GM18511 (cell line): ENCODE data around the gene CCNK.
A peak's percentile ranks its signal among the peaks of the same experiment; 100 is the strongest.

Experiments
- ATAC-seq: cut with Tn5 transposase; IDR thresholded peaks from one replicate; pipeline ENCODE4 v1.9.1; 2021; ENCODE audit warnings: mild to moderate bottlenecking, moderate library complexity; ENCODE audit not compliant: unreplicated experiment

The CCNK gene

DNA sequence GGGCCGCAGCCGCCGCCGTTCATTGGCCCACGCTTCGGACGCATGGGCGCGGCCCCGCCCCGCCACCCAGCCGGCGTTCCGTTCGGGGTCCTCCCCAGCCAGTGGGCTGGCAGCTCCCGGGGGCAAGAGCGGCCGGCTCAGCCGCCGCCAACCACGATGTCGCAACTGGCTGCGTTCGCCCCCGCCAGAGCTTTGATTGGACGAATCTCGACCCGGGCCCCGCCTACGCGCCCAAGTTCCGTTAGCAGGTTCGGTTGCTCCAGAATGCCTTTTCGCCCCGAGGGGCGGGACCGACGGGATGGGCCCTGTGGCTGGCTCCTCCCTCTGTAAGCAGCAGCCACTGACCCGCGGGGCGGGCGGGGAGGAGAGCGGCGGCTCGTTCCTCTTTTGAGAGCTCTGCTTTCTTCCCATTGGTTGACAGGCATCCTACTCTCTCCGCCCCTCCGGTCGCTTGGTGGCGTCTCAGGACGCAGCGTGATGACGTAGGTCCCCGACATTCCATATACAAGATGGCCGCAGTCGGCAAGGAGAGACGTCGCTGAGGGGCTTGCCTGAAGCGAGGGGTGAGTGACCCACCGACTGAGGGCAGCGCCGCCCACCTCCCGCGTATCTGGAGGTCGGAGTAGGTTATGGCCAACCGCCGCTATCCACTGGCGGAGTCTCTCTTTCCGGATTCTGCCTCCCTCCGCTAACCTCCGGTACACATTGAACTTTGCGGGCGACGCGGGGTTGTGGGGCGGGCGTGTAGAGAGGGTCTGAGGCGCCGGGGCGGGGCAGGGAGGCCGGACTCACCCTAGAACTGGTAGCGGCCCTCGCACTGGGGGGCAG lies at the start of gene CCNK:
CCNK (plus strand) TSS at position 493 of the 828 bp plus-strand sequence. CDS start 11,269 bp downstream, outside the sequence.
- ATAC-seq = peak; percentile 85

DNA sequence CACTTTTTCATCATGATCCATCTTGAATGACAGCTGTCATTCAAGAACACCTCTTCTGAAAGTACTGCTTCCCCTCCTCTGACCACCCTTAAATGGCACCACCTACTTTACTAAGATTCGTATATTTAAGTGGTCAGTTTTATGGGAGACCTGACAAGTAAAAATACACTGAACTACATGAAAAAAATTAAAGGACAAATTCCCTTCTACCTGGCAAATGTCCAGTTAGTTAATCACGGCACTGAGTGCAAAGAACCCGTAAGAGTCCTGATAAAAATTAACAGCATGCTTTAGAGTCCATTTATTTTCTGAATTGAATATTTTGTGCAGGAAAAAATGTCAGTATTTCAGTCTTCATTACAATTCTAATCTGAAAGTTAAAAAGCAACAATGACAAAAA lies 49.2 kb upstream of the CCNK start:
- no peak for ATAC-seq

DNA sequence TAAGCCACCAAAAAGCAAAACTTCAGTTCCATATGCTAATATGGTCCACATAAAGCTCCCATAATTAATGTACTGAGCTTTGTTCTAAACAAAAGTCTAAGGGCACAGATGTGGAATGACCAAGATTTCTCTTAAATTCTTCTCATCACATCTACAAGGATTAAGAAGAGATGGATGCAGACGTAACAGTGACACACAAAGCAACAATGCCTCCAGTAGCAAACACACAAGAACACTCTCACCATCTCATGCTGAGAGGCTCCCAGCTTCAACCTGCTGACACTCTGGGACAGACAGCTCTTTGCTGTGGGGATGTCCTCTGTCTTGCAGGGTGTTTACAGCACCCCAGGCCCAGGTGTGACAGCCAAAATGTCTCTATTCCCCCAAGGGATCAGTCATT lies 48.7 kb upstream of the CCNK start:
- no peak for ATAC-seq

DNA sequence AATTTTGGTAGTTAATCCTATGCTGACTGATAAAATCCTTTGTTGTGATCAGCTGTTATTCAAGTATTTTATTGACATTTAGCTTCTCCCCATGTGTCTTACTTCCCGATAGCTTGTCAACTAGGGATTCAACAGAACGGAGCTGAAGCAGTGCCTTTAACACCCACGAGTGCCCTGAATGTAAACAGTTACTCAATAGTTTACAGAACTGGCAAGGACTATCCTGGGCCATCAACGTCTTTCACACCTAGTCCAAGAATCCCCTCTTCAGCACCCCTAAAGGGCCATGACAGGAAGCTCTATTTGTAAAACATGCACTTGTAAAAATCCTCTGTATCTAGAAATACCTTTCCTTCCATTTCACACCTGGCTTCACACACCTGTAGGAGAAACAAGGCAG lies 45.9 kb upstream of the CCNK start:
- no peak for ATAC-seq

DNA sequence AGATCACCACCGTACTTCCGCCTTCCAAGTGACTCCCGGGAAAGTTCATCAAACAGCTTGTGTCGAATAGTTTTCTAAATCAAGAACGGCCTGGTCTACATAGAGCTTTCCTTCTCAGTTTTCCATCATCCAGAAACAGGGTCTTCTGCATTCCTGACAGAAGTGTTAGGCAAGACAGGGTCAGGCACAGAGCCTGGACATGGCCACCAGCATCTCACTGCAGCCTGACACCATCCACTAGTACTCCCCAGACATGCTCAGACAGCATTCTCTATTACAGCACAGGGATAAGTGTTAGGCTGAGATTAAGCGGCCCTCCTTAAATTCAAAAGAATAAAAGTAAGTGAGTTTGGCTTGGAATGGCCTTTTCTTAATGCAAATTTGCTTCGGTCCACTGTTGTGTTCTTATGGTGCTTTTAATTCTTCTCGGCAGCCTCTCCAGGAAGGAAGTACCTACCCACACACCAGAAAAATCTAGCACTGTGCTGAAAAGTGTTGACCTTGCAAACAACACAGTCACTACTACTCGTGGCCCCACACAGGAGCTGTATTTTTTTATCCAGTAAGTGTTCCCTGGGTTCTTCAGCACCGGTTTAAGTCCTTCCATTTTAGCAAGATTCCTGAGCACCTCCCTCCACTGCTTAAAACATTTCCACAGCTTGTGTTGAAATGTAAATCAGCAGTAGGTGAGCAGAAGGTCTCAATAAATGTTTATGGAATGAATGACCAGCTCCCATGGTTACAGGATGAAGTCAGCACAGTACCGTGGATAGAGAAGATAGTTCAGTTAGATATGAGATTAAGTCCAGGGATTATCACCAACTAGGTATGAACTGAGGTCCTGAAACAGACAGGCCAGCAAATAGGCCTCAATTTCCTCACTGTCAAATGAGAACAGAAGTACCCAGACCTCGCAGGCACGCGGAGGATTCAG lies 44.7 kb upstream of the CCNK start:
- ATAC-seq = no peak

DNA sequence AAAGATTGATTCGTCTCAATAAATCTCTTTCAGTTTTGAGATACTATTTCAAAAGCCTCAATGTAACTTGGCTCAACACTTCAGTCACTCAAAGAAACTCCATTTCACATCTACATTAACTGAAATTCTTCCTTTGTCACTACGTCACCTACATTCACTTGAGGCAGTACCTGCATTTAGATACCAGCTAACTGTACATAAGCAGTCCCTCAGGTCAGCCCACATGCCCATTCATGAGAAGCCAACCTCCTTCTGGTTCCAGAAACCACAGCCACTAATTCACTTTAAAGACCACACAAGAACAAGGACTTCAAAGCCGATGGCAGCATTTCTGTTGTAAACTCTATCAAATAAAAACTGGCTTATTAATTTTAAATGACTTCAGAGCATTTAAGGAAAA lies 43.5 kb upstream of the CCNK start:
- ATAC-seq = no peak

DNA sequence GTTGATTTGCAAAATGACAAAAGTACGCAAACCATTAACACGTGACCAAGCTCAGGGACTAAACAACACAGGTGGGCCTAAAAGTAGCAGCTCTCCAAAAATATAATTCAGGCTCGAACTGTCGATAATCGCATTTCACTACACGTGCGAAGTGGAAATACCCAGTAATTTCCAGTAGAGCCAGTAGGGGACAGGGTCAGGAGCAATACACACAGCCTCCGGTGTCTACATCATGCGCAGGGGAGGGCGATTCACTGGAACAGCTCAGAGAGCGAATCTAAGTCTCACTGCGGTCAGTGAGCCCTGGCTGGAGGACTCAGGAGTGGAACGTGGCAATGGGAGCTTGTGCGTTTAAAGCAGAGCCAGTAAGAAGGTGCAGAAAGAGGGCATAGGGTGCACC lies 40.9 kb upstream of the CCNK start:
- no peak for ATAC-seq

DNA sequence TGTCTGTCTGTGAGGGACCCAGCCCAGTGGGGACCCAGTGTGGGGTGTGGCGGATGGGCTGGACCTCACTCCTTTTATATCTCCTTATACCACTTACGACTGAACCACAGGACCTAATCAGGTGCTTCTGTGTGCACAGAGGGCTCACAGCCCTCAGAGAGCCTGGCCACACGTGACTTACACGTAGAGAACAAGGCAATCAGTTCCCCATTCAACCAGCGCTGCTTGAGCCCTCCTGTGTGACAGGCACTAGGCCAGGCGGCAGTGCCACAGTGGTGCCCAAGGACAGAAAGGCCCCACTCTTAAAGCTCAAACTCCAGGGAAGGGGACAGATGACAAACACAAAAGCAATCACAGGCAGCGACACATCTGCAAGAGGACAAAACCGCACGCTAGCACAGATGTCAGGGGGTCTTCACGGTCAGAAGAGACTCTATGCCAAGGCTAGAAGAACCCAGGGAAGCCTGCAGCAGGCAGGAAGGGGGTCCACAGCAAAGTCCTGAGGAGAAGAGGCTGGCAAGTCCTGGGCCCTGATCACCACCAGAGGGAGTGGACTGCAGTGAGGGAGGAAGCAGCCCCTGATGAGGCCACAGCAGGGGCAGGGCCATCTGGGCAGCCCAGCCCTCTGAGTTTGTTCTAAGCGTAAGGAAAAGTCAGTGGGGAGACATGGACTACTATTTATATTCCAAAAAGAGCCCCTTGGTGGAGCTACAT lies 39.9 kb upstream of the CCNK start:
- ATAC-seq = peak; percentile 25

DNA sequence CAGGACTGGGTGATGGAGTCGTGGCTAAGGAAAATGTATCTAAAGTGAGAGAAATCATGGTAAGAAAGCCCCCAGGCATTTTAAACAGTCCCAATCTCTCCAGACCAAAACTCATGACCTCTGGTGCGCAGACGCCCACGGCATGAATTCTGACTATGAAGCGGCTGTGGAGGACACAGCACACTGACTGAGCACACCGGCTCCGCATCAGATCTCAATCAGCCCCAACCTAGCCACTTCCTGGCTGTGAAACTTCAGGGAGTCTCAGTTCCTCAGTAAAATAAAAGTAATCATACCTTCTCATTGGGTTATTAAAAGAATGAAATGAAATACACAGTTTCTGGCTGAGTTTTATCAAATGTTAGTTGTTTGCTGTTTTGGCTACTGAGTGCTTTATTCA lies 39.3 kb upstream of the CCNK start:
- ATAC-seq = peak; percentile 74

DNA sequence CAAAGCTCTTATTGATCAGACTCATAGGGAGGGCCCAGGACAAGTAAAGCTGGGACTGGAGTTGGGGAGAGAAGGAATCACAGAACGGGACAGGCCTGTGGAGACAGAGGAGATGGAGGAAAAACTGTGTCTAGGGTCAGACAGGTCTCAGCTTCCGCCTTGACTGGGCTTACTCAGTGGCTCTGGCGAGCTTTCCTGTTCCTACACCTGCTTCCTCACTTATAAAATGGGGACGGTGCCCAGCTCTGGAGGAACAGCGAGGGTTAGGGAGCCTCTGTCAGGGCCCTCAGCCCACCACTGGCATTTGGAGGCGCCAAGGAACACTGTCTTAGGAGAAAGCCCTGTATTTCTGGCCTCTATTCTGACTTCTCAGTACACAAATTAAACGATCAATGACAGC lies 35.3 kb upstream of the CCNK start:
- ATAC-seq = no peak

DNA sequence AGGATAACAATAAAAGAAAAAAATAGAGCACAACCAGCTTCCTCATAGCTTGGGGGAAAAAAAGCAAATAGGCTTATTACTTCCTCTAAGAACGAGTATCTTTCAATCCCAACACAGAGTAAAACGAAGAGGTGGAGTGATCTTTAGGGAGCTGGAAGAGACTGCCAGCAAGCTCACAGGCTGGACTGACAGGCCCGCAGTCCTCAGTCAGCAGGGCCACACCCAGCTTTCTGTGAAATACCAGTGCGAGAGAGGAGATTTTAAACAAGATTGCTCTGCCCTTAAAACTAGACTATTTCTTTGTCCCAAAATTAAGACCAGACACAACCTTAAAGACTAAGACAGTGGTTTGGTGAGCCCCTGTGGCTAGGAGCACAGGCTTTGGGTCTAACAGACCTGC lies 33.5 kb upstream of the CCNK start:
- no peak for ATAC-seq

DNA sequence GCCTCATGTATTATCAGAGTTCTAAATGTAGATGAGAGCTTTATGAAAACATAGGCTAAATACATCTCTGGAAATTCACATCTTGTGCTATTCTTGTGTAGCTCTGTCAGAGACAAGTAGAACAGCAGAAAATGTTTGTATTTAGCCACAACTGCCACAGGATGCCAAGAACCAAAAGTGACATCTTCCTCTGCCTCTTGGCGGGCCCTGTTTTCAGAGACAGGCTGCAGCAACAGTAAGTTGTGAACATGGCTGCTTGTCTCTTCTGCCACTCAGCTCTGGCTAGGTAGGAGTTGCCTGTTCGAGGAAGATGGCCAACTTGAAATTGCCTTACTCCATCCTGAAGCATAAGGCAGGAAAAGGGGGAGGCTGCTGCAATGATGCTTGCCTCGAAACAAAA lies 30.9 kb upstream of the CCNK start:
- ATAC-seq = no peak

DNA sequence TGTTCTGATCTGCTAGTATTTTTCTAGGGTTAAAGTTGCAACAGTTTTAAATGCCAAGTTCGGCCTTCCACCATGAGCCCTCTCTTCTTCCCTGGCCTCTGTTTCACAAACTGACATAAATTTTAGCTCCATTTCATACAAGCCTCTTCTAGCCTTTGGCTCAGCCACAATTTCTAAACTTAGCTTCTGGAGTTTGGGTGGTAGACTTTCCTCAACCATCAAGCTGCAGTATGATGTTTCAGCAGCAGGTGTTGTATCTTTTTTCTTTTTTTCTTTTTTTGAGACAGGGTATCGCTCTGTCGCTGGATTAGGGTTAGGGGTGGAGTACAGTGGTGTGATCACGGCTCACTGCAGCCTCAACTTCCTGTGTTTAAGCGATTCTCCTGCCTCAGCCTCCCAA lies 30.0 kb upstream of the CCNK start:
- no peak for ATAC-seq

DNA sequence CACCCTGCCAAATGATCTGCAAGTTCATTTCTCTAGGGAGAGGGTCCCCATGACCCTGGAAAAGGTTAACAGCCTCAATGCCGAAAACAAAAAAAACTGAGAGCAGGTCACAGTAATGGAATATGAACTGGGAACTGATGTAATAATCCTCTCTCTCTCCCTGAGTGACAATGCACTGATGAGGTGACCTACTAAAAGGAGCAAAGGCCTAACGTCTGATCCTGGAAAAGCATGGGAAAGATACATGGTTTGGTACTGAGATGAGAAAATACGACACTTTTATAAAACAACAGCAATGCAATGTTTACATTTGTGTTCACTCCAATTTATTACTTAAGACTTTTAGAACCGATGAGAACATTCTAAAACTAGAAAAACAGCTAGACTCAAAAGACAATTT lies 28.2 kb upstream of the CCNK start:
- no peak for ATAC-seq

DNA sequence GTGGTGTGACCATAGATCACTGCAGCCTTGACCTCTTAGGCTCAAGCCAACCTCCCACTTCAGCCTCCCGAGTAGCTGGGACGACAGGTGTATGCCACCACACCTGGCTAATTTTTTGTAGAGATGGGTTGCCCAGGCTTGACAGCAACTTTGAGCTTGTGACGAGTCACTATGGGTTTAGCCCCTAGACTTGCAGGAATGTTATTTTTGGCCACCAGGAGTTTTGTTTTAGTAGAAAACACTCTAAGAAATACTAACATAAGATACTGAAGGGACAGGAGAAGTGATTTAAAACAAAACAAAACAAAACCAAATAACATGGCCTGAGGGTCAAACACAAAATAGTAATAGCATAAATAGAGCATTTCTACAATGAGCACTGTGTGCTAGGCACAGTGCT lies 27.0 kb upstream of the CCNK start:
- no peak for ATAC-seq

DNA sequence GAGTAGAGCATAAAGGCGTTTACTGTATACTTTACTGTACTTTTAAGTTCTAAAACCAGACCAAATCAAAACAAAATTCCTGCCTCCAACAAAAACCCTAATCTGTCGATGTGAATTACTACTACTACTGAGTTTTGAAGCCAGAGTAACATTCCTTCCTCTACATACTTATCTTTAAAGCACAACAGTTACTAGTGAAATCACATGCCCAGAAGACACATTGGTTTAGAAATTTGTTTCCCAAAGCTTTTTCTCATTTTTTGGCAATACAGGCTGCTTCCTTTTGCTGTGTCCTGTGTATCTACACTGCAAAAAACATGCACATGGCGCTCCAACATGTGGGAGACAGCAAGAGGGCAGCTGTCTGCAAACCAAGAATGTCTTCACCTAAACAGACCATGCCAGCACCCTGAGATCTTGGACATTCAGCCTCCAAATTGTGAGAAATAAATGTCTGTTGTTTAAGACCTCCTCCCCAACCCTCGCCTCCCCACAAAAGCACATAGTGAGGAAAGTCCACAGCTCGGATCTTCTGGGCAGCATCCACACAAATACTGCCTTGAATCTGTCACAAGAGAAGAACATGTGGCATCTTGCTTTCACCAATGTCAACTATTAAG lies 21.6 kb upstream of the CCNK start:
- no peak for ATAC-seq

DNA sequence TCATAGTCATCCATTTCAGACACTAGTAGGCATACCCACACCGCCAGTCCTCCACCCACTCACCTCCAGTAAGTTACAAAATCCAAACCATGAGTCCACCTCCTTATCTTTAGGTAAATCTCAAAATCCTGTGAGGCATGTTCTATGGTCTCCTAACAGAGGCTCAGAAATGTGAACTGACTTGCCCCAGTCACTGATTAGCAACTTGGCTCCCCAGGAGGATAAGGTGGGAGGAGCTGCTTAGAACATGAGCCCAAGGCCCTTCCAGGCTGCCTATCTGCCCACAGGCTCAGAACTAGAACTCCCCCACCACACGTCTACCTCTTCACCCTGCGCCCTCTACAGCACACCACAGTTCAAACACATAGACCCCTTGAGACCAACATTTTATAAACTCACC lies 20.4 kb upstream of the CCNK start:
- no peak for ATAC-seq

DNA sequence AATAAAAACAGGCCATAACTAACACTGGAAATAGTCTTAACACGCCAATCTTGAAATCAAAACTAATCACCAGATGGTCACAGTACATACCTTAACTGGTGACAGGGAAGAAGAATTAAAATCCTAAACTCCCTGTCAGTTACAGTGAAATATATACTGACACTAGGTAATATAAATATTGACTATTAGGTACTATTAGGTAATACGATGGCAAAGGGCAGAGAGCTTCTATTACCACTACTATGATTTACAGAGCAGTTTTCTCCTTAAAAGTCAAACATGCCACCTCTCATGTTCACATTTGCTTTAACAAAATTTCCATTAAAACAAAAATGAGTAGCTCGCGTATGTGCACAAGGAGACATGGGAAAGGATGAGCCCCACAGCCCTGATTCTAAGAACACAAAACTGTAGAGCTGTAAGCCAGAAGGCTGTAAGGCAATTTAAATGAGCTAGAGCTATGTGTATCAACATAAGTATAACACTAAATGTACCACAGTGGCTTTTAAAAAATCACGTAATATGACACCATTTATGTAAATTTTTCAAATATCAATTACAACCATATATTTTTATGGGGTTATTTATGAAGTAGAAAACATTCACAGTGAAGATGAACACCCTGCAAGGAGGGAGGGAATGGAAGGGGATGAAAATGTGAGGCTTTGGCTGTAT lies 19.7 kb upstream of the CCNK start:
- ATAC-seq = no peak

DNA sequence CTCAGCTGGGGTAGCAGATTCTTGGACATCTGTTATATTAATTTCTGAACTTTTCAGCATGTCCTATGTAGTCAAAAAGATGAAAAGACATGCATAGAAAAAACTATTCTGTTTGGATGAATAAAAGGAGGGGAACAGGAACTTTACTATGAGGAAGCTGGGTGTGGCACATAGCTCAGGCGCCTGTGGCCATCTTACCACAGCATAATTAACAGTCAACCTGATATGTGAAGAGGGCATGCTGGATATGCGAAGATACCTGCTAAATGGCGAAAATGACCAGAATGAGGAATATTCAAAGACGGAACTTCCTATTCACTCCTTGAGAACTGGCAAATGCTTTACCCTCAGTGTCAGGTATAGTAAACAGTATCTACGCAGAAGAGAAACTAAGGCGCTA lies 19.0 kb upstream of the CCNK start:
- no peak for ATAC-seq

DNA sequence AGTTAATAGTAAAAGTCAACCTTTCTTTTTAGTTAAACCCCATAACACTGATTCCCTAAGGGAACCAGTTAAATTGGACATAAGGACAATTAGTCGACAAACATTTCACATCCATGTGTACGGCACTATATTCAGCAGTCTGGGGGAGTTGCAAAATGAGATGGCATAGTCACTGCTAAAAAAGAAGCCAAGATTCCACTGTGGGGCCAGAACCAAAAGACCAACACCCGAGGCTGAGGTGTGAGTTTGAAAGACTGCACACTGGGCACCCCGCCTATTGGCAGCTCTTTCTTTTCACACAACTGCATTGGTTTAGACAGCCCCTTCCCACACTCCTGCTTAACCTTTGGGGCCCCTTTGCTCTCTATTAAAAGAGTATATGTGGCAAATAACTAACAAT lies 17.2 kb upstream of the CCNK start:
- no peak for ATAC-seq
